Measurements from ENCODE around the gene CFAP90. TPM values are rescaled to one million over a fixed set of nuclear protein-coding genes. Genes with fewer than 3 reads are reported as not detected.

CFAP90 gene
- total and polyA plus RNA-seq, 2 of the 8 experiments (the other 6 are each of a cell fraction or from before 2014, with no cell fraction given): 0.39 to 0.92 TPM

- TF ChIP-seq NRF1 (IDR thresholded peaks at IDR 0.05; ENCODE audit: low read depth, low read length): no peak
Observed at GRCh38 chr5:7793895-7794294, 57.0 kb downstream of the CFAP90 start (continued).
